ENCODE results near the gene SUN5. TPM values are rescaled to one million over a fixed set of nuclear protein-coding genes. Genes with fewer than 3 reads are reported as not detected.

SUN5 gene
- total RNA-seq, 1 experiment from 2014 or later, result not detected

DNA sequence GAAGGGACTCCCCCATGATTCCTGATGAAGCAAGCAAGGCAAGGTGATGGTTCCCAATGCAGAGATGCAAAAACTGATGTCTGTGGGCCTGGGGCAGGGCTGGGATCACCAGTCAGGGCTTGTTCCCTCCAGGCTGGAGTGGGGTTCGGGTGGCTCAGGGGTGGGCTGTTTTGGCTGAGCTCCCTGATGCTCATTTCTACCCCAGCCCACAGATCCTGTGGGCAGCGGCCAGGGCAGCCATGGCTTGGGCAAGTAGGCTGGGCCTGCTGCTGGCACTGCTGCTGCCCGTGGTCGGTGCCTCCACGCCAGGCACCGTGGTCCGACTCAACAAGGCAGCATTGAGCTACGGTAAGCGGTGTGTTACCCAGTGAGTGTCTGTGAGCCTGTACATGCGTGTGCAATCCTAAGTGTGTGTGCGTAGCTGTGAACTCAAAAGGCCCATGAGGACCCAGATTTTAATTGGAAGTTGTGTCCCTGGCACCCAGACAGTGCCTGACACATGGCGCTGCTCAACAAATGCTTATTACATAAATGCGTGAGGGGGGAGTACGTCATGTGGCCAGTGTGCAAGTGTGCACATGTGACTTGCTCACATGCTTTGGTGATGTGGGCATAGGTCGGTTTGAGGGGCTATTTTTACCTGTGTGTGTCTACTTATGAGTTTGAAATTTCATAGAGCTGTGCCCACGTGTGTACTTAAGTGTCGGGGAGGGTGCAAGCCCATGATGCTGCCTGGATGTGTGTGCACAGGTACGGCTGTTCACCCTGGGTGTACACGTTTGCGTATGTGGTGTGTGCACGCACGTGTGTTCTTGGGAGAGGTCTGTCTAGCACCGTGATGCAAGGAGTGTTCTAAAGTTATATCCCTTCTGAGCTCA lies 4.3 kb upstream of the SUN5 start:
- Histone ChIP-seq H3K9ac (ENCODE audit: low read length) (no peak overlapping the region), H2AFZ (ENCODE audit: low read length) (no peak overlapping the region), H3K9me3 (ENCODE audit: low read length) (no peaks in the 10 kb centered on the region), H3K4me2 (ENCODE audit: low read length) (no peak overlapping the region), H3K4me1 (ENCODE audit: insufficient read depth, low read length) (no peaks in the 10 kb centered on the region), H3K4me3 (ENCODE audit: low read length) (no peak overlapping the region), H3F3A (ENCODE audit: low read length, unreplicated experiment) (no peaks in the 10 kb centered on the region), H3K79me2 (ENCODE audit: low read length) (no peaks in the 10 kb centered on the region), H3K9me2 (replicated peaks; ENCODE audit: low read length) (no peaks in the 10 kb centered on the region), H3K27me3 (ENCODE audit: low read length) (peaks cover 29% of the 10 kb centered on the region), H4K20me1 (ENCODE audit: low read length) (no peaks in the 10 kb centered on the region), H3K36me3 (ENCODE audit: low read depth, low read length) (no peaks in the 10 kb centered on the region), H3K27ac (ENCODE audit: low read length) (no peak overlapping the region)
- CTCF ChIA-PET, result interaction anchor here (0.6 kb wide), 1 partner anchor 106 kb away, joined by 3 read pairs; no protein-coding TSS in a partner anchor
- TF ChIP-seq, protein P1, sequence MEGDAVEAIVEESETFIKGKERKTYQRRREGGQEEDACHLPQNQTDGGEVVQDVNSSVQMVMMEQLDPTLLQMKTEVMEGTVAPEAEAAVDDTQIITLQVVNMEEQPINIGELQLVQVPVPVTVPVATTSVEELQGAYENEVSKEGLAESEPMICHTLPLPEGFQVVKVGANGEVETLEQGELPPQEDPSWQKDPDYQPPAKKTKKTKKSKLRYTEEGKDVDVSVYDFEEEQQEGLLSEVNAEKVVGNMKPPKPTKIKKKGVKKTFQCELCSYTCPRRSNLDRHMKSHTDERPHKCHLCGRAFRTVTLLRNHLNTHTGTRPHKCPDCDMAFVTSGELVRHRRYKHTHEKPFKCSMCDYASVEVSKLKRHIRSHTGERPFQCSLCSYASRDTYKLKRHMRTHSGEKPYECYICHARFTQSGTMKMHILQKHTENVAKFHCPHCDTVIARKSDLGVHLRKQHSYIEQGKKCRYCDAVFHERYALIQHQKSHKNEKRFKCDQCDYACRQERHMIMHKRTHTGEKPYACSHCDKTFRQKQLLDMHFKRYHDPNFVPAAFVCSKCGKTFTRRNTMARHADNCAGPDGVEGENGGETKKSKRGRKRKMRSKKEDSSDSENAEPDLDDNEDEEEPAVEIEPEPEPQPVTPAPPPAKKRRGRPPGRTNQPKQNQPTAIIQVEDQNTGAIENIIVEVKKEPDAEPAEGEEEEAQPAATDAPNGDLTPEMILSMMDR (conservative IDR thresholded peaks at IDR 0.05; ENCODE audit: low read depth, low read length), result no peak
- TF ChIP-seq EZH2 (IDR thresholded peaks at IDR 0.05; ENCODE audit: low read length, unreplicated experiment) (no peak), EZH2phosphoT487 (IDR thresholded peaks at IDR 0.05; ENCODE audit: borderline replicate concordance, low read length) (no peak)
- no TSS peak for BruUV-seq (replicated peaks)
- ATAC-seq (no peak), DNase-seq (no peak)
- intact Hi-C loops (cut with micrococcal nuclease), result no loop called here
- POLR2A ChIA-PET (ENCODE audit: unreplicated experiment), result no interaction called here

DNA sequence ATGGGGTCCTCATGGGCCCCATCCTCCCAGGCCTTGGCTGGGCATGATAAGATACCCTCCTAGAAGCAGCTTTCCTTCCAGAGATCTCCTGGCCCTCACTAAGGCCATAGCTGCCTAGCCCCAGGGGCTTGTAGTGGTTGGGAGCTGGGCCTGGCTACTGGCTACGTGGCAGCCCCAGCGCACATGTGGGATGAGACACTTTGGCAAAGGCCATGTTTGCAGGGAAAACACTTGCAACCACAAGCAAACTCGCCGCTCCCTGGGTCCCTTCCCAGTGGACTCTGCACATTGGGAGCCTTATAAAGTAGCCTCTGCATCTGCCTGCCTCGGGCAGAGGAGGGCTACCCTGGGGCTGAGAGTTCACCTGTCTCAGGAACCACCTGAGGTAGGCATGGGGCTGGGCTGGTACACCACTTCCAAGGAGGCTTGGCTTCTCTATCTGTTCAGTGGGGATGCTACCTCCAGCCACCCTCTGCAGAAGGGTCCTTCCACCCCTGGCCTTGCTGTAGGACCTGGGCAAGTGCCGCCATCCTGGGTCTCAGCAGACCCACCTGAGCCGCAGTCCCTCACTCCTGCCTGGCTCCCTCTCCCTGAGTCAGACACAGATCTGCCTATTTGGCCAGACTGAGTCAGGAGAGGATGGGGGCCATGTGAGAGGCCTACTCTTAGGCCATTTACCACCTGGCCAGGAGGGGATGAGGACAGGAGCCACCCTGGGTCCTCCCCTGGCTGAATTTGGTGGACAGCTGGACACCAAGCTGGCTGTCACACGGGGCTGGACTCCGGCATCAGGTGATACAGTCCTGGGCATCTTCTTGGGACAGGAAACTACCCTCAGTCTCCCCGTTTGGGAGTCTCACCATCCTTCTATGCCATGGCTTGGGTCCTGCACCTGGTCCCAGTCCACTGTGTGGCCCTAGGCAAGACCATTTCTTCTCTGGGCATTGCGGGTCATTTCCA lies 3.4 kb upstream of the SUN5 start, which contains the start of gene BPIFB2:
BPIFB2 (plus strand) TSS at position 329 of the 960 bp plus-strand sequence. CDS start 871 bp downstream, outside the sequence.
- no peak for ATAC-seq
- H3K27me3 ChIP-seq (ENCODE audit: low read length), result peaks cover 21% of the 10 kb centered on the region

More for the DNA sequence above, 3.4 kb upstream of the SUN5 start, which contains the start of gene BPIFB2:
- POLR2A ChIA-PET (ENCODE audit: unreplicated experiment), result no interaction called here
- DNase-seq, result no peak
- TF ChIP-seq EZH2phosphoT487 (IDR thresholded peaks at IDR 0.05; ENCODE audit: borderline replicate concordance, low read length) (no peak), EZH2 (IDR thresholded peaks at IDR 0.05; ENCODE audit: low read length, unreplicated experiment) (no peak)
- TF ChIP-seq, protein P1 (conservative IDR thresholded peaks at IDR 0.05; ENCODE audit: low read depth, low read length), result no peak
- Histone ChIP-seq H3K4me3 (ENCODE audit: low read length) (no peak within 1 kb of the TSS), H3K9me2 (replicated peaks; ENCODE audit: low read length) (no peaks in the 10 kb centered on the region), H3K27ac (ENCODE audit: low read length) (no peak within 1 kb of the TSS), H3K9me3 (ENCODE audit: low read length) (no peaks in the 10 kb centered on the region), H3F3A (ENCODE audit: low read length, unreplicated experiment) (no peaks in the 10 kb centered on the region), H2AFZ (ENCODE audit: low read length) (no peak within 1 kb of the TSS), H3K4me1 (ENCODE audit: insufficient read depth, low read length) (no peaks in the 10 kb centered on the region), H3K79me2 (ENCODE audit: low read length) (no peaks in the 10 kb centered on the region), H4K20me1 (ENCODE audit: low read length) (no peaks in the 10 kb centered on the region), H3K36me3 (ENCODE audit: low read depth, low read length) (no peaks in the 10 kb centered on the region), H3K4me2 (ENCODE audit: low read length) (no peak within 1 kb of the TSS), H3K9ac (ENCODE audit: low read length) (no peak within 1 kb of the TSS)
- CTCF ChIA-PET, result no interaction called here
- intact Hi-C loops (cut with micrococcal nuclease), result no loop called here
- BruUV-seq (replicated peaks), result no TSS peak
